ENCODE results near the gene ACSM2B.
"Not testable (repeated sequence)": the region's sequence is repeated elsewhere in the genome, so short reads cannot be mapped to it uniquely, and the experiment has no call there.

The ACSM2B gene

DNA sequence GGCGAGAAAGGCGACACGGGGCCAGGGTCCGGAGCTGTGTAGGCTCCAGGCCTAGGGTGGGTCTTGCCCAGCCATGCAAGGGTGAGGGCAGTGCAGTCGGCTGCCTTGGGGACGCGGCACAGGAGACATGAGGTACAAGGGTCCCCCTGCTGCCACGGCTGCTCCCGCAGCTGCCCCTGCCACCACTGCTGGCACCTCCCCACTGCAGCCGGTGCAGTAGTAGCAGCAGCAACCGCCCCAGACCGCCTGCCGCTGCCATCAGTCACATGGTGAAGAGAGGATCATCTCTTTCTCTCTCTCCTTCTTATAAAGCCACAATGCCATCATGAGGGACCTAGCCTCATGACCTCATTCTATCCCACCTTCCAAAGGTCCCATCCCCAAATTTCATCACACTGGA, 44.4 kb downstream of the ACSM2B start:
- not testable (repeated sequence) for DNase-seq

DNA sequence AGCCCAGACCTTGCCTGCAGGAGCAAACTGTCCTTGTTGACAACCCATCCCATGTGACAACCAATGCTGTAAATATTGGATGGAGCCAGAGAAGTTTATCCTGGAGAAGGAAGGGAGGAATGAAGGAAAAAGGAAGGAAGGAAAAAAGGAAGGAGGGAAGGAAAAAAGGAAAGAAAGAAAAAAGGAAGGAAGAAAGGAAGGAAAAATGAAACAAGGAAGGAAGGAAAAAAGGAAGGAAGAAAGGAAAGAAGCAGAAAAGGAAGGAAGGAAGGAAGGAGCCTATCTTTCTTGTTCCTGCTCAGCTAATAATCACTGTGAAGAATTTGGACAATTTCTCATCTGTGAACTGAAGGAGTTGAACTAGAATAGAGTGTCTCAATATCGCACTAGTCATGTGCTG, 56.1 kb downstream of the ACSM2B start:
- no peak for DNase-seq

DNA sequence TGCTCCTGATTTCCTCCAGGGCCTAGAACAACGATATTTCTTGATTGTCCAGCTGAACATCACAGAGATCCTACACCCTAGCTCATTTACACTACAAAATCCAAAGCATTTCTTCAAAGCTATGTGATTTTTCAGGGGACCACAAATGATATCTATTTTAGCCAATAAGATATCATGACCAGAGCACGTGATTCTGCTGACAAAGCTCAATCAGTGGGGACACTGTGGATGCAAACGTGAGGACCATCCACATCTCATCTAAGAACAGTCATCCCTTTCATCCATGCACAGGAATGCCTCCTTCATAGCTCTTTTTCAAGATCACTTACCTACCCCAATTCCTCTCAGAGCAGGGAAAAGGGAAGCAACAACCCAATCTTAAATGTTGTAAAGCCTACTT, 56.9 kb downstream of the ACSM2B start:
- DNase-seq: no peak

DNA sequence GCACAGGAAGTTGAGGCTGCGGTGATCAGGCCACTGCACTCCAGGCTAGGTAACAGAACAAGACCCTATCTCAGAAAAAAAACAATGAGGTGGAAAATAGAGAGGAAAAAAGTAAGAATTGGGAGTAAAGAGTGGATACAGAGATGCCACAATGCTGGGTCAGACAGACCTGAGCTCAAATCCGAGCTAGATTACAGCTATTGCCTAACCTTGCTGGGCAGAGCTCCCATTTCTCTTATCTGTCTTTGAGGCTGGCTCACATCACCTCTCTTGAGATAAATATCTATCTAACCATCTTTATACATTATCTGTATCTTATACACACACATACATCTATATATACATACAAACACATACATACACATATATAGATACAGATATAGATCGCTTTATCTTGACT, 59.0 kb downstream of the ACSM2B start:
- no peak for DNase-seq

DNA sequence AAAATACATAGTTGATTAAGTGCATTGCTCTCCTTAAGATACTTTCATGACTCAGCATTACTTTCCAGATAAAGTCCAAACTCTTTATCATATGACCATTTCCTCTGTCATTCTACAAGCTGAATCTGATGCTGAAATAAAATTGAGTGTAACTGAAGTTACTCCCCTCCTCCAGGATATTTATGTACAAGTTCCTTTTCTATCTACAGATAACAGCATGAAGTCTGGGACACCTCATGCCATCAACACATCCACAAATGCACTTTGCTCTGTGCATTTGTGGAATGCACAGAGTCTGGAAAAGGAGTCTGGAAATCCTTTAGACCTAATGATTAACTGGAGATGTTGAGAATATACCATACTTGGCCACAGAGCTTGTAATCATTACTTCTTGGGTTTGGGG, 60.5 kb downstream of the ACSM2B start:
- no peak for DNase-seq

DNA sequence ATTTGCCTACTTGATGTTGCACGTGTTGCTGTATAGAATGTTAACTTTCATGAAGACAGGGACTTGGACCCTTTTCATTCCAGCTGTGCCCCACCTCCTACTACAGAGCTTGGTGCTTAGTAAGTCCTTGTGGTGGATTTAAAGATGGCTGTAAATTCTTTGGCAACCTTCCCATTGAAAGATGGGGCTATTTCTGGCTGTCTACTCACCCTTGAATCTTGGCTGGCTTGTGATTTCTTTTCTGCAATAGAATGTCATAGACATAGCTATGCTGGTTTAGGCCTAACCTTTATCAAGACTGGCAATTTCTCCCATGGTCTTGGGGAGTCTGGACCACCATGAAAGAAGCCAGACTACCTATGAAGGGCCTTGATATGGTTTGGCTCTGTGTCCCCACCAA, 65.8 kb downstream of the ACSM2B start:
- no peak for DNase-seq

DNA sequence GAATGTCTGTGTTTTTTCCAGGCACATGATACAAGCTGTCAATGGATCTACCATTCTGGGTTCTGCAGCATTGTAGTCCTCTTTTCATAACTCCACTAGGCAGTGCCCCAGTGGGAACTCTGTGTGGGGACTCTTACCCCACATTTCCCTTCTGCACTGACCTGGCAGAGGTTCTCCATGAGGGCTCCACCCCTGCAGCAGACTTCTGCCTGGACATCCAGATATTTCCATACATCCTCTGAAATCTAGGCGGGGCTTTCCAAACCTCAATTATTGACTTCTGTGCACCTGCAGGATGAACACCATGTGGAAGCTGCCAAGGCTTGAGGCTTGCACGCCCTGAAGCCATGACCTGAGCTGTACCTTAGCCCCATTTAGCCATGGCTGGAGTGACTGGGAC, 68.9 kb downstream of the ACSM2B start:
- DNase-seq: no peak

DNA sequence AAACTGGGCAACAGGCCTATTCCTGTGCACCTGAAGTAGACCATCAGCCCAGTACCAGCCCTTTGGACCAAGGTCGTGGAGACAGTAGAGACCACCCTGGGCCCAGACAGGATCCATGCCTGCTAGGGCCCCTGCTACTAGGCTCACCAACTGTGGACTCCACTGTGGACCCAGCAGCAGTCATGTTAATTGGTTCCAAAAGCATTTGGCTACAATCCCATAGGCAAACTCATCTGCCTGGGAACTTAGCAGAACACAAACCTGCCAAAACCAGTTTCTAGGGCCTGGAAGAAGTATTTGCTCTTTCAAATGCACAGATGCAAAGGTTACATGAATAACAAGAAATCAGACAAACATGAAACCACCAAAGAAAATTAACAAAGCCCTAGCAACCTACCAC, 71.7 kb downstream of the ACSM2B start:
- no peak for DNase-seq

DNA sequence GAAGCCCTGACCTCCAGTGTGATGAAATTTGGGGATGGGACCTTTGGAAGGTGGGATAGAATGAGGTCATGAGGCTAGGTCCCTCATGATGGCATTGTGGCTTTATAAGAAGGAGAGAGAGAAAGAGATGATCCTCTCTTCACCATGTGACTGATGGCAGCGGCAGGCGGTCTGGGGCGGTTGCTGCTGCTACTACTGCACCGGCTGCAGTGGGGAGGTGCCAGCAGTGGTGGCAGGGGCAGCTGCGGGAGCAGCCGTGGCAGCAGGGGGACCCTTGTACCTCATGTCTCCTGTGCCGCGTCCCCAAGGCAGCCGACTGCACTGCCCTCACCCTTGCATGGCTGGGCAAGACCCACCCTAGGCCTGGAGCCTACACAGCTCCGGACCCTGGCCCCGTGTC, 84.7 kb downstream of the ACSM2B start:
- not testable (repeated sequence) for DNase-seq

DNA sequence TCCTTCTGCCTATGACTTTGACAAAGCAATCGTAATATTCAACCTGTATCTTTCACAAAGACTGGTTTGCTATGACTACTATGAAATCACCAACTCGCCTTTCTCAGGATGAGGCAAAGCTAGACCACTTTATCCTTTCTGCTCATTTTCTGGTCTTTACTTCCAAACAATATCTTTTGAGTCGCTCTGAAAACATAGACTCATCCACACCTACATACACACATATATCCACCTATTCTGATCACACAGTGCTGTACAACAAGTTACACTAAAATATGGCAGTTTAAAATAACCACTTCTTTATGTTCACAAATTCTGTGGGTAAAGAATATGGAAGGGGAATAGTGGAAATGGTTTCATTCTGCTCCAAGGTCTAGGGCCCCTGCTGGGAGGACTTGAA, 85.2 kb downstream of the ACSM2B start:
- DNase-seq: not testable (repeated sequence)

Measured in DMS153 (cell line).